ENCODE results near the gene INKA1. TPM values are rescaled to one million over a fixed set of nuclear protein-coding genes. Genes with fewer than 3 reads are reported as not detected.

Gene INKA1
- total RNA-seq, 6 experiments from 2014 or later = 3.2 to 4.3 (median 3.6) TPM

DNA sequence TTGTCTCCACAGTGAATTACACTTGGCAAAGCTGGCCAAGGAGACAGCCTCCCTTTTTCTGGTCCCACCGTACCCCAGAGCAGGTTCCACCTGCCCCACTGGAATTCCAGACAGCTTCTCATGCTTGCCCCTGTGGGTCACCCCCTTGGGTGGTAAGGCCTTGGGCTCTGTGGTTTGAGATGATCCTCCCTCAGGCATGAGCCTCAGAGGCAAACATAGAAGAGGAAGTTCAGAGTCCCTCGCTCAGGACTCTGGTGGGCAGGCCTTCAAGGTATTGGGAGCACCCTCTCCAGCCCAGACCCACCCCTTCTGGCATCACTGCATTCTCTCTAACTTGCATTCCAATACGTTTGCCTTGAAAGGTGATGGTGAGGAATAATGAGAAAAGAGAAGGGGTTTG, 28.3 kb downstream of the INKA1 start:
- TF ChIP-seq, protein P1, sequence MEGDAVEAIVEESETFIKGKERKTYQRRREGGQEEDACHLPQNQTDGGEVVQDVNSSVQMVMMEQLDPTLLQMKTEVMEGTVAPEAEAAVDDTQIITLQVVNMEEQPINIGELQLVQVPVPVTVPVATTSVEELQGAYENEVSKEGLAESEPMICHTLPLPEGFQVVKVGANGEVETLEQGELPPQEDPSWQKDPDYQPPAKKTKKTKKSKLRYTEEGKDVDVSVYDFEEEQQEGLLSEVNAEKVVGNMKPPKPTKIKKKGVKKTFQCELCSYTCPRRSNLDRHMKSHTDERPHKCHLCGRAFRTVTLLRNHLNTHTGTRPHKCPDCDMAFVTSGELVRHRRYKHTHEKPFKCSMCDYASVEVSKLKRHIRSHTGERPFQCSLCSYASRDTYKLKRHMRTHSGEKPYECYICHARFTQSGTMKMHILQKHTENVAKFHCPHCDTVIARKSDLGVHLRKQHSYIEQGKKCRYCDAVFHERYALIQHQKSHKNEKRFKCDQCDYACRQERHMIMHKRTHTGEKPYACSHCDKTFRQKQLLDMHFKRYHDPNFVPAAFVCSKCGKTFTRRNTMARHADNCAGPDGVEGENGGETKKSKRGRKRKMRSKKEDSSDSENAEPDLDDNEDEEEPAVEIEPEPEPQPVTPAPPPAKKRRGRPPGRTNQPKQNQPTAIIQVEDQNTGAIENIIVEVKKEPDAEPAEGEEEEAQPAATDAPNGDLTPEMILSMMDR (IDR thresholded peaks at IDR 0.05) = no peak
- H3K4me3 Mint-ChIP-seq = no peak overlapping the region

DNA sequence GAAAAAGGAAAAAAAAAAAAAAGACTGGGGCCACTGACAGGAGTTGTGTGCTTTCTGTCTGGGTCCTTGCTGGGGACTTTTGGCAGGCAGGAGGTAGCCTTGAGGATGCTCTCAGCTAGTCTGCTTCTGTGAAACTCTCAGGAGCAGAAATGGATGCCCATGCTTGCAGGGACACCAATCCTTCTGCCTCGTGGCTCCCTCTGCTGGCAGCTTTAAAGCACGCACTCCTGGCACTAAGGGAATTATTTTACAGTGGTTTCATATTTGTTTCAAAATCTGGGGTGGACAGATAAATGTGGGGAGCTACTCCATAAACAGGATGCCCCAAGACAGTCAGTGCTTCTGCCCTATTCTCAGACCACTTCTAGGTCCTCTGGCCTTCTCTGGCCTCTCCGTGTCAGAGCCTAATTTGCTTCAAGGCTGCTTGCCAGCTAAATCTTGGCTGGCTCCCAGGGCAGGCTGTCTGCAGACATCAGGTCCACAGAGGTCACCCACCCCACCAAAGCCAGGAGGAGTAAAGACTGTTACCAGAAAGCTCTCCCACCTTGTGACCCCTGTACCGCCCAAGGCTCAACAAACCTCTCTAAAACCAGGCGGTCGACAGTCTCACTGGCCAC, 36.2 kb downstream of the INKA1 start:
- H3K36me3 Mint-ChIP-seq (ENCODE audit: low read depth) = no peaks in the 10 kb centered on the region
- no peak overlapping the region for H3K27ac Mint-ChIP-seq
- TF ChIP-seq, protein P1 (IDR thresholded peaks at IDR 0.05) = peak; percentile 94

More for the DNA sequence above, 28.3 kb downstream of the INKA1 start:
- H3K27me3 Mint-ChIP-seq (ENCODE audit: insufficient read depth) = peaks cover 1% of the 10 kb centered on the region
- no peak for DNase-seq
- H3K36me3 Mint-ChIP-seq (ENCODE audit: low read depth) = no peaks in the 10 kb centered on the region
- H3K9me3 Mint-ChIP-seq = no peaks in the 10 kb centered on the region
- H3K4me1 Mint-ChIP-seq (ENCODE audit: low read depth) = no peaks in the 10 kb centered on the region
- H3K27ac Mint-ChIP-seq = no peak overlapping the region

DNA sequence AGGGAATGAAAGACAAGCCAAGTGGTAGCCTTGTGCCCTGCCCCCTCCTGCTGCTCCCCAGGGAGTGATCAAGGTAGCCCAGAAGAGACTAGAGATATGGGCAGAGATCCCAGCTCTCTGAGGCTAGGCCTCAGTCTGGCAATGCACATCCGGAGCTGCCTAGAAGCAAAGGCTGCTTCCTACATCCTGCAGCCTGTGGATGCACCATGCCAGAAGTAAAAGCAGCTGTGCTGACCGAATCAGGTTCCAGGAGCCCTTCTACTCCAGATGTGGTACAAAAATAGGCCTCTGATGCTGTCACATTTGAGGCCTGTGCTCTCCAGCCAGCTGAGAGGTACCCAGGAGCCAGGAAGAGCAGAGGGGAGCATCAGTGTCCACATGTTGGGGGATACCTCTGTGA, 37.3 kb downstream of the INKA1 start:
- H3K27me3 Mint-ChIP-seq (ENCODE audit: insufficient read depth) = no peaks in the 10 kb centered on the region; the same call in 1 of the 2 replicates
- no peak overlapping the region for H3K4me3 Mint-ChIP-seq
- H3K9me3 Mint-ChIP-seq = no peaks in the 10 kb centered on the region
- H3K36me3 Mint-ChIP-seq (ENCODE audit: low read depth) = no peaks in the 10 kb centered on the region
- no peak for DNase-seq
- TF ChIP-seq, protein P1 (IDR thresholded peaks at IDR 0.05) = no peak
- H3K4me1 Mint-ChIP-seq (ENCODE audit: low read depth) = peaks cover 25% of the 10 kb centered on the region
- no peak overlapping the region for H3K27ac Mint-ChIP-seq

More for the DNA sequence above, 36.2 kb downstream of the INKA1 start:
- Mint-ChIP-seq H3K27me3 (ENCODE audit: insufficient read depth) (no peaks in the 10 kb centered on the region; the same call in 1 of the 2 replicates), H3K9me3 (no peaks in the 10 kb centered on the region), H3K4me3 (no peak overlapping the region), H3K4me1 (ENCODE audit: low read depth) (peaks cover 18% of the 10 kb centered on the region)
- peak; percentile 68 for DNase-seq

DNA sequence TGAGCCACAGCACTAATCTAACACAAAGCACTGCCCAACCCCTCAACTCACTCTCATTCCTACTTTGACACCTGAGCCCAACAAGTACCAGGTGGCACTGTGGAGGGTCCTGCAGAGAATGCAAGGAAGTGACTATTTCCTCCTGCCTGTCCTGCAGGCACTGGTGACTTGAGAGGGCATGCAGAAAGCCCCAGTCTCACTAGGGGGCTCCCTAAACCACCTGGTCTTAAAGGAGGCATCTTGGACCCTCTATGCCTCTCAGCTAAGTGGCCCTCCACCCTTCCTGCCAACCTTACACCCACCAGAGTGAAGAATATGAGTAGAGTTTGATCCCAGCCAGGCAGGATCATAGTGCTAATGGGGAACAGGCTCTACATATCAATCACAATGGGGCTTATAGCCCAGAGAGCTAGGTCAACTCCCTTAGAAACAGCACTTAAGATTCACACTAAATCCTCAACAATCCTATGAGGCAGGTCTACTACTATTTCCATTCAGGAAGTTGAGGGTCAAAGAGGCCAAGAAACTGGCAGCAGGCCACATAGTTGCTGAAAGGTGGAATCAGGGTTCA, 38.1 kb downstream of the INKA1 start:
- TF ChIP-seq, protein P1 (IDR thresholded peaks at IDR 0.05) = peak; percentile 58
- DNase-seq = peak; percentile 8
- Mint-ChIP-seq H3K4me1 (ENCODE audit: low read depth) (peaks cover 25% of the 10 kb centered on the region), H3K4me3 (no peak overlapping the region), H3K27ac (no peak overlapping the region), H3K9me3 (no peaks in the 10 kb centered on the region), H3K36me3 (ENCODE audit: low read depth) (no peaks in the 10 kb centered on the region), H3K27me3 (ENCODE audit: insufficient read depth) (no peaks in the 10 kb centered on the region; the same call in 1 of the 2 replicates)

DNA sequence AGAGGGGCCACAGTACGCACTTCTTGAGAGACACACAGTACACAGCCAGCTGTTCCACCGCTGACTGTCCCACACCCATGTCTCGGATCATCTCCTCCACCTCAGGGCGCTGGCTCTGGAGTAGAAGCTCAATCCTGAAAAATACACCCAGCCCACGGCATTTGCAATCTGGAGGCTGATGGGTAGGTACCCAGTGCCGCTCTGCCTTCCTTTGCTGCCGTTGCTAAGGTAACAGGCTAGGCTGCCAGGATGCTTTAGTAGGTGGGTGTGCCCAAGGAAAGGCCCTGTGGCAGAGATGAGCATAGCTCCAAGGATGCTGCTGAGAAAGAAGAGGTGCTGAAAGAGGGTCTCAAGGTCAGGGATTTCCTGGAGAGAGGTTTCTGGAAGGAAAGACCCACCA, 38.7 kb downstream of the INKA1 start:
- TF ChIP-seq, protein P1 (IDR thresholded peaks at IDR 0.05) = no peak
- H3K36me3 Mint-ChIP-seq (ENCODE audit: low read depth) = no peaks in the 10 kb centered on the region
- no peaks in the 10 kb centered on the region; the same call in 1 of the 2 replicates for H3K27me3 Mint-ChIP-seq (ENCODE audit: insufficient read depth)
- no peak for DNase-seq
- no peak overlapping the region for H3K4me3 Mint-ChIP-seq
- H3K27ac Mint-ChIP-seq = no peak overlapping the region
- peaks cover 25% of the 10 kb centered on the region for H3K4me1 Mint-ChIP-seq (ENCODE audit: low read depth)
- H3K9me3 Mint-ChIP-seq = no peaks in the 10 kb centered on the region
